Muscle layer of duodenum (tissue), 2 donors: Measurements from ENCODE around the gene FNTB.

Experiments
- H3K27ac ChIP-seq: one replicate; pipeline ENCODE4 v1.7.0; 2013; ENCODE audit warnings: mild to moderate bottlenecking, low read length
- H3K27me3 ChIP-seq: one replicate; pipeline ENCODE4 v1.7.0; 2013; ENCODE audit warnings: low read depth, mild to moderate bottlenecking, control low read depth, low read length
- H3K36me3 ChIP-seq, 2 donors: one replicate each; pipeline ENCODE4 v1.7.0; 2013; ENCODE audit warnings: low read length in 2 of 2, control low read depth in 1 of 2, mild to moderate bottlenecking in 1 of 2; ENCODE audit not compliant: insufficient read depth in 2 of 2, control insufficient read depth in 1 of 2
- H3K4me1 ChIP-seq, 2 donors: one replicate each; pipeline ENCODE4 v1.7.0; 2013; ENCODE audit warnings: low read length in 2 of 2, mild to moderate bottlenecking in 2 of 2, control low read depth in 1 of 2, moderate library complexity in 1 of 2; ENCODE audit not compliant: insufficient read depth in 2 of 2, control insufficient read depth in 1 of 2
- H3K4me3 ChIP-seq, 2 donors: one replicate each; pipeline ENCODE4 v1.7.0; 2013; ENCODE audit warnings: low read length in 2 of 2, low read depth in 1 of 2, mild to moderate bottlenecking in 1 of 2
- H3K9me3 ChIP-seq, 2 donors: one replicate each; pipeline ENCODE4 v1.7.0; 2013; ENCODE audit warnings: low read length in 2 of 2, control low read depth in 1 of 2, mild to moderate bottlenecking in 1 of 2; ENCODE audit not compliant: control insufficient read depth in 1 of 2
- donor health status: healthy.

FNTB gene

GRCh38 chr14:64945431-64946178 lies 41.1 kb upstream of the FNTB start:
- Histone ChIP-seq H3K9me3 (no peaks in the 10 kb centered on the region), H3K36me3 (peaks cover 4 to 14% of the 10 kb centered on the region in 2 donors), H3K27me3 (no peaks in the 10 kb centered on the region), H3K4me1 (no peaks in the 10 kb centered on the region), H3K4me3 (no peak overlapping the region), H3K27ac (no peak overlapping the region)

DNA sequence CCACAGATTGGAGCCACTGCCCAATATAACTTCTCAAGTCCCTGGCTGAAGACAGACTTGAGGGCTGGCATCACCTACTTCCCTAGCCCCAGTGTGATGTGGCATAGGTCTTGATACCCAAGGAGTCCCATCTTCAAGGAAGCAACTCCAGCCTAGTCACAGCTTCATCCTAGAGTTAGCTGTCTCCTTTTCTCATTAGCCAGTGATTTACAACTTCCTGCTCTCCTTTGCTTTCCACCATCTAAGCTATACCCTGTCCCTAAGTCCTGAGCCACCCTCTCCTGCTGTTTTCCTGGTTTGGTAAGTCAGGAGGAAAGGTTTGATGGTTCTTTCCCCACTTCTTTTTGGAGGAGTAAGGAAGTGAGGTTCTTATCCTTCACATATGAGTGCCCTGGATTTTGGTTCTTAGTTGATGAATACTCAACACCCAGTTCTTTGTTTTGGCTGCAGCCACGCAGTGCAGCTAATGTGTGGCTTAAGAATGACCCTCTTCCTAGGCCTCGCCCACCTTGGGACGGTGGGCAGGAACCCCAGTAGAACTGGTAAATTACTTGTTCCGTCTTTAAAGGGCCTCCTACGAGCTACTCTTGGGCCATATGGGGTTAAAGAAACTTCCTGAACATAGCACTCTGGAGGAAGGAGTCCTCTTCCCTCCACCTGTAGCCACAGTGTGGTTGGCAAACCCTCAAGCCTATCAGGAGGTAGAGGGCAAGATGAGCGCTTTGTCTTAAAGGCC lies 40.2 kb upstream of the FNTB start:
- Histone ChIP-seq H3K4me1 (no peaks in the 10 kb centered on the region), H3K27ac (no peak overlapping the region)

GRCh38 chr14:64947710-64948611 lies 38.7 kb upstream of the FNTB start:
- Histone ChIP-seq H3K27ac (no peak overlapping the region), H3K36me3 (peaks cover 6 to 14% of the 10 kb centered on the region in 2 donors), H3K4me1 (no peaks in the 10 kb centered on the region), H3K27me3 (no peaks in the 10 kb centered on the region), H3K9me3 (no peaks in the 10 kb centered on the region), H3K4me3 (no peak overlapping the region)

More for the DNA sequence above, 40.2 kb upstream of the FNTB start:
- Histone ChIP-seq H3K9me3 (no peaks in the 10 kb centered on the region), H3K27me3 (no peaks in the 10 kb centered on the region), H3K4me3 (no peak overlapping the region), H3K36me3 (peaks cover 6 to 14% of the 10 kb centered on the region in 2 donors)

GRCh38 chr14:64948612-64949210 lies 38.0 kb upstream of the FNTB start:
- Histone ChIP-seq H3K27me3 (no peaks in the 10 kb centered on the region), H3K27ac (no peak overlapping the region), H3K36me3 (peaks cover 6 to 14% of the 10 kb centered on the region in 2 donors), H3K9me3 (no peaks in the 10 kb centered on the region), H3K4me3 (no peak overlapping the region), H3K4me1 (no peaks in the 10 kb centered on the region)

- no peaks in the 10 kb centered on the region for H3K4me1 ChIP-seq
- no peaks in the 10 kb centered on the region for H3K27me3 ChIP-seq
- no peak overlapping the region for H3K27ac ChIP-seq
- no peak overlapping the region for H3K4me3 ChIP-seq
- no peaks in the 10 kb centered on the region for H3K9me3 ChIP-seq
- H3K36me3 ChIP-seq: peaks cover 6 to 14% of the 10 kb centered on the region in 2 donors
Measured at GRCh38 chr14:64950889-64951288, 35.8 kb upstream of the FNTB start.

DNA sequence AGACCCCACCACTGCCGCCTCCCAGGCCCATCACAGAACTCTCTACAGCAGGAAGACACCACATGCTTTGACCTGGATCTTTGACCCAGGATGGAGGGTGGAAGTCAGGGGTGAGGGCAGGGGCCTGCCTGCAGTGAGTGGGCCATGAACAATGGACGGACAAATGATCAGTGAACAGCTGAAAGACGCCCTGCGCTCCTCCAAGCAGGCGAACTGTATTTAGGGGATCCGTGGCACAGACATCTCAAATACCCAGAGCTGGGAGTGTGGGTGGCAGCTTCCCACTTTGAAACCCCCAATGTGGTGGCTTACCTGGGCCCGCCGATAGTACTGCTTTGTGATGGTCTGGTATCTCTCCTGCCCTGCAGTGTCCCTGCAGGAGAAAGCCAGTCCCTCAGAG lies 35.4 kb upstream of the FNTB start:
- peaks cover 6 to 14% of the 10 kb centered on the region in 2 donors for H3K36me3 ChIP-seq

DNA sequence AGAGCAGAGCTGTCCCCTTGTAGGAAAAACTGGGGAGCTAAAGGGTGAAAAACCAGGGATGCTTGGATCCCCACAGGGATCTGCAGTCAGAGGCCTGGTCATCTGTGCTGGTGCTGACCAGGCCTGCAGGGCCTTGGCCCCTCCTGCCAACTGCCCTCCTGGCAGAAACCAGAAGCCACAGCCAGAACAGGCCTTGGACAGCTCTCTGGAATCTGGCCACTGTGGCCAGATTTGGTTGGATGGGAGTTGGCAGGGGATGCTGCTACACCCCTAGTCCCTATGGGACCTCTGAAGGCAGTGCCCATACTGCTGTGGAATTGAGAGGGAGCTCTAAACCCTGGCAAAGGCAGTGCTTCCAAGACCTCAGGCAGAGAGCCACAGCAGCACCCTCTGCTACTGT lies 35.0 kb upstream of the FNTB start:
- Histone ChIP-seq H3K27ac (no peak overlapping the region), H3K4me3 (no peak overlapping the region)

More for the DNA sequence above, 35.4 kb upstream of the FNTB start:
- no peaks in the 10 kb centered on the region for H3K4me1 ChIP-seq
- no peaks in the 10 kb centered on the region for H3K27me3 ChIP-seq
- H3K9me3 ChIP-seq: no peaks in the 10 kb centered on the region
- no peak overlapping the region for H3K27ac ChIP-seq
- no peak overlapping the region for H3K4me3 ChIP-seq

DNA sequence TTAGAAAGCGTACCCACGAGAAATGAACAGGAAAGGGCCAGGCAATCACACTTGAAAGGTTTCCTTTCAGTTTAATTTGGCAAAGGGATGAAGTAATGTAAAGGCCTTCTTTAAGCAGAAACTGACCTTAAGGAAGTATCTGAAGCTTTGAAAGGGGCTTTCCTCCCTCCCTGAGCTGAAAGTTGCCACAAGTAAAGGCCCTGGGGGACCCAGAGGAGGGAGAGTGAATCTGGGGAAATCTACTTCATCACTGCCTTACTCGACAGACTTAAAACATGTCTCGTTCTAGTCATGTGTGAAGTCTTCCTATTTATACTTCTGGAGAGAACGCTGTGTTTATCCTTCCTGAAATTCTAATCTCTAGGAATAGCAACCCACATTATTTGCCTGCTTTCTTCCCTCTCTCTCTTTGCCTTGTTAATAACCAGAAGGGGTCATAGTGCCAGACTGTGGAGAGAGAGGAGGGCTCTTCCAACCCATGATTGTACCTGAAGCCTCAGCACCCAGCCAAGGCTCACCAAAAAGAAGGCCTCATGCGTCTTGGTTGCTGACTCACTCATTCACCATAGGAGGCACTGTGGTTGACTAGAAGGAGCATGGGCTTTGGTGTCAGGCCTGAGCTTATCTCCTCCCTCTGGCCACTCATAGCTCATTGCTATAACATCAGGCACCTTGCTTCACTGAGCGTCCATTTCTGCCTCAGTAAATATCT lies 33.9 kb upstream of the FNTB start:
- Histone ChIP-seq H3K4me1 (no peaks in the 10 kb centered on the region), H3K4me3 (no peak overlapping the region), H3K27ac (no peak overlapping the region), H3K9me3 (no peaks in the 10 kb centered on the region), H3K27me3 (no peaks in the 10 kb centered on the region), H3K36me3 (peaks cover 6 to 8% of the 10 kb centered on the region in 2 donors)

More for the DNA sequence above, 35.0 kb upstream of the FNTB start:
- no peaks in the 10 kb centered on the region for H3K9me3 ChIP-seq
- H3K27me3 ChIP-seq: no peaks in the 10 kb centered on the region
- peaks cover 6 to 14% of the 10 kb centered on the region in 2 donors for H3K36me3 ChIP-seq
- H3K4me1 ChIP-seq: no peaks in the 10 kb centered on the region

DNA sequence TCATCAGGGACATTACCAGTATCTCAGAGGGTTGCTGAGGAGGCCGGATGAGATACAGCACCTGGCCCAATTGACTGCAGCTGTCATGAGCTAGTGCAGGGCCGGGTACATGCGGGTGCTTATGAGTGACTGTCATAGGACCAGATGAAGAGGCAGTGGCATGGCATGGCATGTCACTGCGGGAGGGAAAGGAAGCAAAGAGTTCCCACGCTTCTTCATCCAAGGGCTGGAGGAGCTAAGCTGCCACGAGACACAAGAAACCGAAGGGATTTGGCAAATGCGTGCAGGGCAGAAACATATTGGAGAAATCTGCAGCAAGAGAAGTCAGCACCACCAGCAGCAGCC lies 33.4 kb upstream of the FNTB start:
- H3K9me3 ChIP-seq: no peaks in the 10 kb centered on the region
- no peaks in the 10 kb centered on the region for H3K27me3 ChIP-seq
- H3K36me3 ChIP-seq: peaks cover 2 to 6% of the 10 kb centered on the region in 2 donors
- H3K27ac ChIP-seq: no peak overlapping the region
- H3K4me3 ChIP-seq: no peak overlapping the region
- H3K4me1 ChIP-seq: no peaks in the 10 kb centered on the region

GRCh38 chr14:64953661-64954060 lies 33.0 kb upstream of the FNTB start:
- Histone ChIP-seq H3K27ac (no peak overlapping the region), H3K36me3 (peaks cover 0 to 6% of the 10 kb centered on the region in 2 donors), H3K9me3 (no peaks in the 10 kb centered on the region), H3K4me3 (no peak overlapping the region), H3K4me1 (no peaks in the 10 kb centered on the region), H3K27me3 (no peaks in the 10 kb centered on the region)
